Stimulated activated CD4-positive, alpha-beta T cell treated with anti-CD3 and anti-CD28 coated beads, TNF-alpha, amount 100 ng/mL, for 1 hour (primary cell): ENCODE data around the gene CHMP5.
"Not testable (repeated sequence)": the region's sequence is repeated elsewhere in the genome, so short reads cannot be mapped to it uniquely, and the experiment has no call there.

ENCODE experiments used
- DNase-seq, 3 donors: peaks; one replicate each; pipeline ENCODE4 v3.0.0-alpha.2; 2020; ENCODE audit warnings: low read depth in 3 of 3, low spot score in 1 of 3

Gene CHMP5

GRCh38 chr9:33311953-33312352 lies 47.1 kb downstream of the CHMP5 start:
- no peak for DNase-seq

GRCh38 chr9:33315371-33315770 lies 50.5 kb downstream of the CHMP5 start:
- no peak for DNase-seq

- DNase-seq: not testable (repeated sequence)
Measured at GRCh38 chr9:33317136-33317535, 52.3 kb downstream of the CHMP5 start.

GRCh38 chr9:33318225-33318624 lies 53.4 kb downstream of the CHMP5 start:
- DNase-seq: no peak

GRCh38 chr9:33318781-33319180 lies 53.9 kb downstream of the CHMP5 start:
- DNase-seq: no peak

- DNase-seq: no peak
Measured at GRCh38 chr9:33320230-33320567, 55.4 kb downstream of the CHMP5 start.

GRCh38 chr9:33320568-33321261 lies 55.9 kb downstream of the CHMP5 start:
- DNase-seq: no peak

GRCh38 chr9:33329117-33329563 lies 64.3 kb downstream of the CHMP5 start:
- no peak for DNase-seq

GRCh38 chr9:33329979-33330378 lies 65.1 kb downstream of the CHMP5 start:
- no peak for DNase-seq

- no peak for DNase-seq
Measured at GRCh38 chr9:33331377-33331891, 66.6 kb downstream of the CHMP5 start.
